Type B pancreatic cell (in vitro differentiated cells): ENCODE data around the gene SNX17. TPM values are rescaled to one million over a fixed set of nuclear protein-coding genes. Genes with fewer than 3 reads are reported as not detected.

Experiments used
- DNase-seq: peaks from one replicate; pipeline ENCODE4 v3.0.0; 2021; ENCODE audit warnings: mixed read lengths; ENCODE audit not compliant: unreplicated experiment; ENCODE audit errors: extremely low spot score
- H3K27ac Mint-ChIP-seq: 2 replicates; pipeline ENCODE4 v1.8.0; 2021; ENCODE audit warnings: mild to moderate bottlenecking, mixed read lengths
- H3K27me3 Mint-ChIP-seq: 2 replicates; pipeline ENCODE4 v1.8.0; 2021; ENCODE audit warnings: mixed read lengths
- H3K36me3 Mint-ChIP-seq: 2 replicates; pipeline ENCODE4 v1.8.0; 2021; ENCODE audit warnings: mixed read lengths
- H3K4me1 Mint-ChIP-seq: one replicate; pipeline ENCODE4 v1.8.0; 2021; ENCODE audit warnings: mixed read lengths; ENCODE audit not compliant: unreplicated experiment
- H3K4me3 Mint-ChIP-seq: 2 replicates; pipeline ENCODE4 v1.8.0; 2021; ENCODE audit warnings: mild to moderate bottlenecking, mixed read lengths
- H3K9me3 Mint-ChIP-seq: 2 replicates; pipeline ENCODE4 v1.8.0; 2021; ENCODE audit warnings: mixed read lengths
- total RNA-seq: library from RNA; stranded (reverse); gene quantifications from 2 replicates; pipeline ENCODE4 v1.2.1, GENCODE V29; 2021; ENCODE audit warnings: low replicate concordance
- TF ChIP-seq, protein P1 (sequence below): fragments of 200-600 bp; sonication (generic); conservative IDR thresholded peaks from 2 replicates; pipeline ENCODE4 v1.5.0; 2021; ENCODE audit warnings: antibody characterized with exemption, mild to moderate bottlenecking

The SNX17 gene
- total RNA-seq, 1 donor from 2014 or later, result 94.3 TPM

DNA sequence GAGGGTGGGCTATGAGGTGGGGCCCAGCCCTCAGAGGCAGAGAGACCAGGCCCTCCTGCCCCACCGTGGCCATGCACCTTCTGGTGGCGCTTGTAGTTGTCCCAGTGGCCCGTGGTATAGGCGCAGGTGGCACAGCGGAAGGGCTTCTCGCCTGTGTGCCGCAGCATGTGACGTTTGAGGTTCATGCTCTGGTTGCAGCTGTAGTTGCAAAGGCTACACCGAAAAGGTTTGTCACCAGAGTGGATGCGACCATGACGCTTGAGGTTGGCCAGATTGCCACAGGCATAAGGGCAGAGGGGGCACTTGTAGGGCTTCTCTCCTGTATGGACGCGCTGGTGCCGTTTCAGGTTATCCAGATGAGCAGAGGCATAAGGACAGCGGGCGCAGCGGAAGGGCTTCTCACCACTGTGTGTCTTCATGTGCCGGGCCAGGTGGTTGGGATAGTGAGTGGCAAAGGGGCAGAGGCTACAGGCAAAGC, 7.2 kb downstream of the SNX17 start:
- Mint-ChIP-seq H3K27me3 (no peaks in the 10 kb centered on the region), H3K4me3 (peak overlapping the region; percentile 75), H3K4me1 (peaks cover 27% of the 10 kb centered on the region), H3K9me3 (no peaks in the 10 kb centered on the region), H3K27ac (peak overlapping the region; percentile 43), H3K36me3 (peaks cover 20% of the 10 kb centered on the region)
- TF ChIP-seq, protein P1, sequence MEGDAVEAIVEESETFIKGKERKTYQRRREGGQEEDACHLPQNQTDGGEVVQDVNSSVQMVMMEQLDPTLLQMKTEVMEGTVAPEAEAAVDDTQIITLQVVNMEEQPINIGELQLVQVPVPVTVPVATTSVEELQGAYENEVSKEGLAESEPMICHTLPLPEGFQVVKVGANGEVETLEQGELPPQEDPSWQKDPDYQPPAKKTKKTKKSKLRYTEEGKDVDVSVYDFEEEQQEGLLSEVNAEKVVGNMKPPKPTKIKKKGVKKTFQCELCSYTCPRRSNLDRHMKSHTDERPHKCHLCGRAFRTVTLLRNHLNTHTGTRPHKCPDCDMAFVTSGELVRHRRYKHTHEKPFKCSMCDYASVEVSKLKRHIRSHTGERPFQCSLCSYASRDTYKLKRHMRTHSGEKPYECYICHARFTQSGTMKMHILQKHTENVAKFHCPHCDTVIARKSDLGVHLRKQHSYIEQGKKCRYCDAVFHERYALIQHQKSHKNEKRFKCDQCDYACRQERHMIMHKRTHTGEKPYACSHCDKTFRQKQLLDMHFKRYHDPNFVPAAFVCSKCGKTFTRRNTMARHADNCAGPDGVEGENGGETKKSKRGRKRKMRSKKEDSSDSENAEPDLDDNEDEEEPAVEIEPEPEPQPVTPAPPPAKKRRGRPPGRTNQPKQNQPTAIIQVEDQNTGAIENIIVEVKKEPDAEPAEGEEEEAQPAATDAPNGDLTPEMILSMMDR, result no peak
- DNase-seq, result no peak

DNA sequence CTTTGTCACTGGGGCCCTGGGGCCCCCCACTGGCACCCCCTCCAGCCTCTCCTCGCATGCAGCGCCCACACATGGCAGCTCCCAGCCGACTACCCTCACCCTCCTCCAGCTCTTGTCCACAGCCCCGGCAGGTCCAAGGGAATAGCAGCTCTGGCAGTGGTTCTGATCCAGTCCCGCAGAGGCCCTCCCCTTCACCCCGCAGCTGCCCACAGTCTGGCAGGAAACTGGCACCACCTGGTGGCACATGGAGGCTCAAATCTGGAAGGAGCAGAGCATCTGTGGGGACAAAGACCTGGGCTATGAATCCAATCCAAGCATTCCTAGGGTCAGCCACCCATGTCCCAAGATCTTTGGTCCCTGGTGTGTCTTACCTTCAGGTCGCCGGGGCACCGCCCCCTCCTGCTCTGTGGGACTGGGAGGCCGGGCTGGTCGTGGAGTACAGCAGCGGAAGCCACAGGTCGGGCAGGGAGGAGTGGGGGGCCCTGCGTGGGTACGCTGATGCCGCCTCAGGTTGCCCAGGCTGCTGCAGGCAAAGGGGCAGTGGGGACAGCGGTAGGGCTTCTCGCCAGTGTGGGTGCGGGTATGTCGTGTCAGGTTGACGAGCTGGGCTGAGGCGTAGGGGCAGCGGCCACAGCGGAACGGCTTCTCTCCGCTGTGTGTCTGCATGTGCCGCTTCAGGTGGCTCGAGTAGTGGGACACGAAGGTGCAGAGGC, 7.8 kb downstream of the SNX17 start:
- no peaks in the 10 kb centered on the region for H3K27me3 Mint-ChIP-seq
- no peak overlapping the region for H3K27ac Mint-ChIP-seq
- H3K36me3 Mint-ChIP-seq, result peaks cover 17% of the 10 kb centered on the region
- H3K4me3 Mint-ChIP-seq, result no peak overlapping the region
- no peaks in the 10 kb centered on the region for H3K9me3 Mint-ChIP-seq
- TF ChIP-seq, protein P1, result no peak
- DNase-seq, result no peak
- peaks cover 24% of the 10 kb centered on the region for H3K4me1 Mint-ChIP-seq

DNA sequence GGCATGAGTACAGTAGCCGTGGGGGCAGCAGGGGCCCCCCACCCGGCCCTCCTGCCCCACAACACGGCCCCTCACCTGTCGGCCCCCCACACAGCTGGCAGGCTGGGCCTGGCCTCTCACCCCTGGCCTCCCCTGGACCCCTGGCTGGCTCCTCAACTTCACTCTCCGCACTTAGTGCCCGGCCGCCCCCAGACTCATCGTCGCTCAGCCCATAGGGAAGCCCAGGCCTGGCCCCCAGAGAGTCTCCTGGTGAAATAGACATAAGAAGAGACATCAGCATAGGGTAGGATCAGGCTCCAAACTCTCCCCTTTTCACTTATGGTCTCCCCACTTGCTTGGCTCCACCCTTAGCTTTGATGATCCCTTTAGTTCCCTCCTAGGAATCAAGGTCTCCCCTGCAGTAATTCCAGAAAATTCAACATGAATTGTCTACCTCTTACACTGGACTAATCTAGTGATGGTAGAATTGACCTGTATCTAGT, 8.4 kb downstream of the SNX17 start:
- H3K27ac Mint-ChIP-seq, result peak overlapping the region; percentile 97
- H3K4me1 Mint-ChIP-seq, result peaks cover 24% of the 10 kb centered on the region
- TF ChIP-seq, protein P1, result no peak
- H3K27me3 Mint-ChIP-seq, result no peaks in the 10 kb centered on the region
- DNase-seq, result no peak
- H3K4me3 Mint-ChIP-seq, result peak overlapping the region; percentile 88
- H3K36me3 Mint-ChIP-seq, result peaks cover 18% of the 10 kb centered on the region
- H3K9me3 Mint-ChIP-seq, result no peaks in the 10 kb centered on the region

DNA sequence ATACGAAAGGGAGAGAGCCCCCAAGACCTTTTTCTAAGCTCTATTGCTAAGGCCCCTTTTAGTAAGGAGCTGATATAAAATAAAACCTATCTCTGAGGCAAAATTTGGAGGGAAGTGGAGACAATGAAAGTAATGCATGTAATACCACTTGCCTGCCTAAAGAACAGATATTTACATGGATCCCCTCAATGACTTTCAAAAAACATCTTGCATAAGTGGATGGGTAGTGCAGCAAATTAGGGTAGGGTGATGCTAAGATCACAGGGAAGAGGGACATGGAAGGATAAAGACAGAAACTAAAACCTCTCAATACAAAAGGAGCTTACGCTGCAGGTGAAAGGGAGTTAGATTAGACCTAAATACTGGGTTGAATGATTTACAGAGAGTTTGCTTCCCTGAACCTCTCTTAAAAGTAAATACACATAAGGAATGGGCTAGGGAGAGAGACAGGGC, 9.0 kb downstream of the SNX17 start:
- H3K27me3 Mint-ChIP-seq, result no peaks in the 10 kb centered on the region

DNA sequence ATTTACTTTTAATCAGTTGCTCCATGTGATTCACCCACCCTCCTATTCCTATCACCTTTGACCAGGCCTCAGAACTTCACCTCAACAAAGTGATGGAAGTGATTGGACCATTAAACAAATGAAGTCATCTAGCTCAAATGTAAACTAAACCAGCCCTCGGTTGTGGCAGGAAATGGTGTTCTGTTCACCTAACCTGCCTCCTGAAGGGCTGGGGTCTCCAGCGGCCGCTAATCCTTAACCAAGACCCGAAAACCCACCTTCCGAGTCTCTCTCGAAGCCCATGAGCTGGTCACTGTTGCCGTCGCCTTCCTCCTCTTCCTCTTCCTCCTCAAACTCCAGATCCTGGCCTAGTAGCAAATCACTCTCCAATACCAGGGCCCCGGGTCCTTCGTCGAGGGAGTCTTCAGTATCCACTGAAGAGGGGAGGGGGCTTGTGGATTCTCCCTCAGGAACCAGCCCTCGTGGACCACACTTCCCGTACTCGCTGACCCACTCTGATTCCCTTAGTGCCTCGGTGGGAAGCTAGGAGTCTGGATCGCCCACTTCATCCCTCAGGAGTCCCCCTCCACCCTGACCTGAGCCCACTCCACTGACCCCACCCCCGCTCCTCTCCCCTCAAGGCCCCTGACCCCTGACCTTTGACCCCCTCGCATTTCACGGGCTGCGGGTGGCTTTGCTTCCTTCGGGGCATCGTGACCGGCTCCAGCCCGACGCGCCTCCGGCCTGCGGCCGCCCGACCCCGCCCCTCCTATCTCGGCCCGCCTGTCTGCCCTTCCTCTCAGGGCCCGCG, 9.6 kb downstream of the SNX17 start:
- Mint-ChIP-seq H3K4me3 (peak overlapping the region; percentile 88), H3K27ac (peak overlapping the region; percentile 97), H3K4me1 (peaks cover 24% of the 10 kb centered on the region), H3K9me3 (no peaks in the 10 kb centered on the region), H3K36me3 (peaks cover 19% of the 10 kb centered on the region), H3K27me3 (no peaks in the 10 kb centered on the region)
- TF ChIP-seq, protein P1, result no peak
- no peak for DNase-seq

More for the DNA sequence above, 9.0 kb downstream of the SNX17 start:
- Mint-ChIP-seq H3K4me1 (peaks cover 24% of the 10 kb centered on the region), H3K27ac (peak overlapping the region; percentile 97), H3K9me3 (no peaks in the 10 kb centered on the region), H3K36me3 (peaks cover 21% of the 10 kb centered on the region), H3K4me3 (peak overlapping the region; percentile 88)
- TF ChIP-seq, protein P1, result no peak
- no peak for DNase-seq
